HEK293T (cell line): ENCODE measurements around the gene SLC25A33.

Source experiments
- BHLHE40 ChIP-seq: fragments of 450-650 bp; IDR thresholded peaks from 2 replicates; pipeline ENCODE4 v1.6.1; 2016; ENCODE audit warnings: mild to moderate bottlenecking, moderate library complexity, borderline replicate concordance
- ELF4 ChIP-seq: fragments of 450-650 bp; IDR thresholded peaks from 2 replicates; pipeline ENCODE4 v1.6.1; 2017; ENCODE audit warnings: antibody characterized with exemption
- FOXK2 ChIP-seq: fragments of 450-650 bp; IDR thresholded peaks from 2 replicates; pipeline ENCODE4 v1.6.1; 2016; ENCODE audit warnings: mild to moderate bottlenecking
- FOXM1 ChIP-seq: fragments of 450-650 bp; IDR thresholded peaks from 2 replicates; pipeline ENCODE4 v1.6.1; 2017; ENCODE audit warnings: mild to moderate bottlenecking, borderline replicate concordance
- HDGF ChIP-seq: fragments of 450-650 bp; IDR thresholded peaks from 2 replicates; pipeline ENCODE4 v1.6.1; 2017; ENCODE audit warnings: antibody characterized with exemption, borderline replicate concordance
- LEF1 ChIP-seq: fragments of 450-650 bp; IDR thresholded peaks from 2 replicates; pipeline ENCODE4 v1.6.1; 2017; ENCODE audit warnings: mild to moderate bottlenecking, borderline replicate concordance
- NFRKB ChIP-seq: fragments of 450-650 bp; IDR thresholded peaks from 2 replicates; pipeline ENCODE4 v1.6.1; 2016; ENCODE audit warnings: mild to moderate bottlenecking, moderate library complexity
- PKNOX1 ChIP-seq: fragments of 450-650 bp; IDR thresholded peaks from 2 replicates; pipeline ENCODE4 v1.6.1; 2016
- SP1 ChIP-seq: fragments of 450-650 bp; IDR thresholded peaks from 2 replicates; pipeline ENCODE4 v1.6.1; 2017
- SUZ12 ChIP-seq: fragments of 450-650 bp; IDR thresholded peaks from 2 replicates; pipeline ENCODE4 v1.6.1; 2016; ENCODE audit warnings: mild to moderate bottlenecking
- TARDBP ChIP-seq: fragments of 450-650 bp; IDR thresholded peaks from 2 replicates; pipeline ENCODE4 v1.6.1; 2016

DNA sequence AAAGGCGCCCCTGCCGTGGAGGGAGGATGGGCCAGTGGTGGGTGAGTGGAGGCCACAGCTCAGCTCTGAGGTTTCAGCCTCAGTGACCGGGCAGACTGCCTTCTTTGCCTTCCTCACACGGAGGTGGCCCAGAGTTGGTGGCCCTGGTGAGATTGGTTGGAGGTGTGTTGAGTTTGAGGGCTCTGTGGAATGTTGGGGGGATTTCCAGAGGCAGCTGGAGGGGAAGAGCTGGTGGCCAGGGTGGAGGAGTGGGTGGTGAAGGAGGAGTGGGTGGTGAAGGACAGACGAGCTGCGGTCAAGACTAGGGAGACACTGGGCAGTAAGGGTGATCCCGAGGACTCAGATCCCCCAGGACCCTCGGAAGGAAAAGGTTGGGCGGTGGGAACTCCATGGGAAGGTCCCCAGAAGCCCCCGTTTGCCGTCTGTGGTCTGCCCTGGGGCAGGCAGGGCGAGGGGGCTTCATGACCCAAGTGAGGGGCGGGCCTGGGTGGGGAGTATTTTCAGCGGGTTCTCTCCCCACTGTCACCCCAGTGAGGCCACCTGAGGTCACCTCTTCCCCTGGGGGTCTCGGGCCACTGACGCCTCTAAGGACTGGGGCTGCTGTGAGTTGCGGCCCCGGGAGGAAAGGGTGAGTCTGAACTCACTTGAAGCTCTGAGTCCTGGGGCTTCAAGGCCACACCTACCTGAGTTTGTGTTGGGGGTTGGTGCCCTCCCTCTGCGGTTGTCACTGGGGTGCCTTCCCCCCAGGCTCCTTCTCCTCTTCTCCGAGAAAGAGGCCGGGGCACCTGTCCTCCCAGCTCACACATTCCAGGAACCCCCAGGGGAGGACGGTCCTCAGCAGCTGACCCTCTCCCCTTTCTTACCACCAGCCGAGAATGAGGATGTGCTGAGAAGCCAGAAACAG, 89.5 kb downstream of the SLC25A33 start:
- TF ChIP-seq FOXM1: no peak
- TF ChIP-seq FOXK2: no peak
- TF ChIP-seq ELF4: no peak
- no peak for TF ChIP-seq PKNOX1
- TF ChIP-seq NFRKB: no peak
- TF ChIP-seq TARDBP: no peak
- TF ChIP-seq SUZ12: no peak
- no peak for TF ChIP-seq SP1
- no peak for TF ChIP-seq BHLHE40
- TF ChIP-seq HDGF: no peak
- no peak for TF ChIP-seq LEF1
